NCI-H2227 (cell line): ENCODE measurements around the gene FBXL7.
A peak's percentile ranks its signal among the peaks of the same experiment; 100 is the strongest.

Experiments
- DNase-seq: peaks from one replicate; lab custom pipeline; 2025; ENCODE audit not compliant: unreplicated experiment; lab: John Stamatoyannopoulos, UW

The FBXL7 gene

GRCh38 chr5:15499528-15500324, at the start of gene FBXL7:
TSS of gene FBXL7 (plus strand) at chr5:15500180.
- DNase-seq = peak; percentile 18

- DNase-seq = no peak
Measured at GRCh38 chr5:15450473-15450872, 49.5 kb upstream of the FBXL7 start.

- no peak for DNase-seq
Measured at GRCh38 chr5:15450949-15451348, 49.0 kb upstream of the FBXL7 start.

DNA sequence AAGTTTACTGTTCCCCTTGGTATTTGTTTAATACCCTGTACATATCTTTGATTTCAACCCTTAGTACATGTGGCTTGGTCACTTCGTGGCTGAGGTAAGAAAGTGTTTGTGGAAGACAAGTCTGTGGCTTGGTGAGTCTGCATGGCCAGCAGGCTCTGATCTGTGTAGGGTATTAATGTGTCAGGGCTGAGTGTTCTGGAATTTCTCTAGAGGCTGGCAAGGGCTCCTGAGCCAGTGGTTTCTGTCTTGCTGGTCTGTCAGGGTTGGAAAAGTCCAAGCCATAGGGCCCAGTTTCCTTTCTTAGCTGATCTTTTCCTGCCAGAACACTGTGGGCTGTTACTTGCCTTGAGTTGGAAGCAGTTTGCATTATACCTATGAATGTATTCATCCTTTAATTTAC, 48.0 kb upstream of the FBXL7 start:
- no peak for DNase-seq

- DNase-seq = no peak
Measured at GRCh38 chr5:15452781-15453180, 47.2 kb upstream of the FBXL7 start.

- DNase-seq = no peak
Measured at GRCh38 chr5:15459200-15459599, 40.8 kb upstream of the FBXL7 start.

- no peak for DNase-seq
Measured at GRCh38 chr5:15463231-15463980, 36.6 kb upstream of the FBXL7 start.

- no peak for DNase-seq
Measured at GRCh38 chr5:15472116-15472515, 27.9 kb upstream of the FBXL7 start.

- DNase-seq = no peak
Measured at GRCh38 chr5:15474143-15474719, 25.7 kb upstream of the FBXL7 start.

DNA sequence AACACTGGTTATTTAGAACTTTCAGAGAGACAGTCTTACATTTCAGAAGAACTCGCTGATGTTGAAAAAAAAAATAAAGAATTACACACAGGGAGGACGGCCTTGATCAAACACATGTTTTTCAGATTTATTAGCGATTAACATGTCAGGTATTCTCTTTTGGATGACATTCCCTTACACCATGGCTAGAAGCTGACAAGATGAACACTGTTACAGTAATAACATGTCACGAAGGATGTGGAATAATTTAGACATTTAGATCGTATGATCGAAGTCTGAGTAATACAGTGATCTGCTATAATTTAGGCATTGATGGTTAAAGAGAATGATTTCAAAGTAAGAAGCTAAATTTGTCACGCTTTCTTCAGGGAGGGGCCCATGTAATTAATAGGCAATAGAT, 24.6 kb upstream of the FBXL7 start:
- DNase-seq = no peak

- DNase-seq = no peak
Measured at GRCh38 chr5:15476977-15477376, 23.0 kb upstream of the FBXL7 start.

GRCh38 chr5:15480436-15480835, 19.5 kb upstream of the FBXL7 start:
- DNase-seq = no peak

- no peak for DNase-seq
Measured at GRCh38 chr5:15483351-15484097, 16.5 kb upstream of the FBXL7 start.

DNA sequence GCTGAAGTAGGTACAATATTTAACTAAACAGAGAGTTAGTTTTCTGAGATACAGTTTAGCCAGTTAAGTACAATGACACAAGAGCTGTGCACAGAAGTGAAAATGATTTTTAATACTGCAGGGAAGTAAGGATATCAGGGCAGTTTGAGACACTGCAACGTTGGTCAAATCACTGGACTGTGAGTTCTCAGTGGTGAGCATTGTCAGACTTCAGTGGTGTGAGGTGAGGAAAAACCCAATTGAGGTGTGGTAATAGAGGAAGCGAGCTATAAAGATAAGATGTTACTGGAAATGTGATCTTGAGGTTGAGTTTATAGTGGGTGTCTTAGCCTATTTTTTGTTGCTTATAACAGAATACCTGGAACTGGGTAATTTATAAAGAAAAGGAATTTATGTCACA, 12.8 kb upstream of the FBXL7 start:
- no peak for DNase-seq

GRCh38 chr5:15489571-15490235, 10.3 kb upstream of the FBXL7 start:
- no peak for DNase-seq

GRCh38 chr5:15492545-15492944, 7.4 kb upstream of the FBXL7 start:
- no peak for DNase-seq

DNA sequence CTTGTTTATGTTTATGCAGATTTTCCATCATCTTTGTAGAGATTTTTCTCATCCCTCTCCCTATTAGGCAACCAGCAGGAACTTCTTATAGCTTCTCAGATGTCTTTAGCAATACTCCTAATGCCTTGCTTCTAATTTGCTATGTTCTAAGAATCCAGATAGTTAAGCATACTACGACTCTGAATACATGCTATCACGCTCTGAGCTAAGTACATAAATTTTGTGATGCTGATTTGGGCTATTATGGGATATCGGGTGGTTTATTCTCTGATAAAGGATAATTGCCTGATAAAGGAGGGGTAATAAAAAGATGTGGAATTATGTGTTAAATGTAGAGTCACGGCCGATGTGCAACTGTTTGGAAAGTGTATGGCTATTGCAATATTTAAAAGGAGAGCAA, 6.5 kb upstream of the FBXL7 start:
- DNase-seq = no peak

- DNase-seq = no peak
Measured at GRCh38 chr5:15495026-15495425, 5.0 kb upstream of the FBXL7 start.

- no peak for DNase-seq
Measured at GRCh38 chr5:15496886-15497285, 3.1 kb upstream of the FBXL7 start.

- no peak for DNase-seq
Measured at GRCh38 chr5:15500325-15501001, 483 bp downstream of the FBXL7 start.
